Measurements from ENCODE around the gene GPR132.
A peak's percentile ranks its signal among the peaks of the same experiment; 100 is the strongest.
"Not testable (repeated sequence)": the region's sequence is repeated elsewhere in the genome, so short reads cannot be mapped to it uniquely, and the experiment has no call there.

The GPR132 gene

GRCh38 chr14:105029402-105029801 is 35.8 kb downstream of the GPR132 start:
- intact Hi-C loops (cut with DNase I), result no loop called here
- DNase-seq, result peak in 2 of 10 donors; percentile 20 to 31

- DNase-seq, result no peak
- intact Hi-C loops (cut with DNase I), result no loop called here
These were observed 36.8 kb downstream of the GPR132 start for GRCh38 chr14:105028251-105028927.

- not testable (repeated sequence) for DNase-seq
These were observed 37.5 kb downstream of the GPR132 start for GRCh38 chr14:105027718-105028117.

GRCh38 chr14:105026802-105027563 is 38.2 kb downstream of the GPR132 start:
- DNase-seq, result no peak
- intact Hi-C loops (cut with DNase I), result no loop called here

More at GRCh38 chr14:105027718-105028117, 37.5 kb downstream of the GPR132 start:
- intact Hi-C loops (cut with DNase I), result not testable (repeated sequence)

GRCh38 chr14:105026033-105026785 is 39.0 kb downstream of the GPR132 start:
- intact Hi-C loops (cut with DNase I), result no loop called here
- DNase-seq, result peak in 2 of 10 donors; percentile 20 to 29

- intact Hi-C loops (cut with DNase I), result no loop called here
- DNase-seq, result peak in 1 of 10 donors; percentile 27
These were observed 39.8 kb downstream of the GPR132 start for GRCh38 chr14:105025429-105025828.

GRCh38 chr14:105023791-105024480 is 41.3 kb downstream of the GPR132 start:
- intact Hi-C loops (cut with DNase I), result no loop called here
- DNase-seq, result no peak

- intact Hi-C loops (cut with DNase I), result no loop called here
- peak in 1 of 10 donors; percentile 18 for DNase-seq
These were observed 42.1 kb downstream of the GPR132 start for GRCh38 chr14:105023144-105023543.

- intact Hi-C loops (cut with DNase I), result no loop called here
- no peak for DNase-seq
These were observed 43.0 kb downstream of the GPR132 start for GRCh38 chr14:105022276-105022670.

GRCh38 chr14:105021656-105022275 is 43.5 kb downstream of the GPR132 start:
- DNase-seq, result peak in 6 of 10 donors; percentile 20 to 89 (median 30)
- intact Hi-C loops (cut with DNase I), result loop anchor here (1.0 to 2.0 kb wide), 2 partner anchors 23 to 36 kb away; partner anchors contain the start of gene CLBA1

- DNase-seq, result peak; percentile 93 to 100 (median 98)
- intact Hi-C loops (cut with DNase I), result loop anchor here (1.0 to 2.0 kb wide), 2 partner anchors 24 to 36 kb away; partner anchors contain the start of gene CLBA1
These were observed 44.2 kb downstream of the GPR132 start, which contains the start of gene CDCA4 for GRCh38 chr14:105020815-105021655. Gene CDCA4, minus strand, starts transcription at chr14:105021083. Its CDS starts 9,154 bp downstream, at chr14:105011929.

- DNase-seq, result peak in 2 of 10 donors; percentile 77 to 86
- intact Hi-C loops (cut with DNase I), result loop anchor here (2.0 kb wide), 1 partner anchor 25 kb away; no protein-coding TSS in a partner anchor
These were observed 45.1 kb downstream of the GPR132 start for GRCh38 chr14:105019861-105020814.

- intact Hi-C loops (cut with DNase I), result no loop called here
- peak in 3 of 10 donors; percentile 14 to 49 (median 32) for DNase-seq
These were observed 46.8 kb downstream of the GPR132 start for GRCh38 chr14:105018414-105018813.

GRCh38 chr14:105015905-105016304 is 49.3 kb downstream of the GPR132 start:
- DNase-seq, result peak in 2 of 10 donors; percentile 3 to 31
- intact Hi-C loops (cut with DNase I), result no loop called here

- intact Hi-C loops (cut with DNase I), result no loop called here
- peak in 1 of 10 donors; percentile 6 for DNase-seq
These were observed 50.0 kb downstream of the GPR132 start for GRCh38 chr14:105015242-105015641.

GRCh38 chr14:105014631-105015030 is 50.6 kb downstream of the GPR132 start:
- DNase-seq, result no peak
- intact Hi-C loops (cut with DNase I), result no loop called here

- intact Hi-C loops (cut with DNase I), result no loop called here
- DNase-seq, result peak in 2 of 10 donors; percentile 42 to 63
These were observed 51.2 kb downstream of the GPR132 start for GRCh38 chr14:105014032-105014431.
